ENCODE results near the gene LHB.

The LHB gene

DNA sequence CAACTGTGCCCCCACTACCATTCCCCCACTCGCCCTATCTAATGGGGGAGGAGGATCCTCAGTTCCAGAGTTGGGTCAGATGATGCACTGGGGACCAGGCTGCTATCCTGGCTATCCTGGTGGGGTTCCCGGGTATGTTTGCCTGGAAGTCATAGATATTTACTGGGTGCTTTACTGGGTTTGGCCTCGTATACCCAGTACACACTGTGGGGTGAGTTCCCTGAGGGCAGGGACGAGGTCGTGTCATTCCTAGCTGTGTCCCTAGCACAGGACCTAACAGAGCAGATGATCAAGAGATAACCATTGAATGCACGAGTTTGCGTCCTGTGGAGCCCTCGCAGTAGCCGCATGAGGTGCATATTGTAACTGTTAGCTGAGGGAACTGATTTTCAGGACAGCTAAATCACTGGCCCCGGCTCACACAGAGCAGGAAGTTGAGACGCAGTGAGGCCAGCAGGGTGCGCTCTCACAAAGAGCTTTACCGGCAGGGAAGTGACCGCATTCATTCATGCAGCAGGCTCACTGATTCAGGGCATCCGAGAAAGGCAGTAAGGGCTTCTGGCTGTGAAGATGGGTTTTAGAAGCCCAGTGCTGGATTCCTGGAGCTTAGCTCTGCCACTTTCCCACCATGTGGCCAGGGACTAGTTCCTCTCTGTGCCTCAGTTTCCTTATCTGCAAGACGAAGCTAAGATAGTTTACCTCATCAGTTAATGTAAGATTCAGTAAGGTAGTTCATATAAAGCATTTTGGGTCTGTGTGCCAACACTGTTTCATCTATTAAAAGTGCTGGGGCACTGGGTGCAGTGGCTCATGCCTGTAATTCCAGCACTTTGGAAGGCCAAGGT is 17.2 kb downstream of the LHB start:
- ChIA-PET POLR2A (interaction anchor here (0.6 to 1.1 kb wide), 3 partner anchors 20 to 70 kb away, joined by 3 to 4 read pairs (median 3); partner anchors contain the start of gene CGB7), CTCF (interaction anchor here (0.6 to 5.3 kb wide), 44 partner anchors 9 to 226 kb away, joined by 3 to 146 read pairs (median 5); partner anchors contain the start of genes CGB7, KCNA7 and PPFIA3)
- H3K4me3 ChIP-seq (ENCODE audit: low read depth, low read length) = no peak overlapping the region
- no peak for DNase-seq (ENCODE audit: low read depth, low spot score)
- TF ChIP-seq, protein P1, sequence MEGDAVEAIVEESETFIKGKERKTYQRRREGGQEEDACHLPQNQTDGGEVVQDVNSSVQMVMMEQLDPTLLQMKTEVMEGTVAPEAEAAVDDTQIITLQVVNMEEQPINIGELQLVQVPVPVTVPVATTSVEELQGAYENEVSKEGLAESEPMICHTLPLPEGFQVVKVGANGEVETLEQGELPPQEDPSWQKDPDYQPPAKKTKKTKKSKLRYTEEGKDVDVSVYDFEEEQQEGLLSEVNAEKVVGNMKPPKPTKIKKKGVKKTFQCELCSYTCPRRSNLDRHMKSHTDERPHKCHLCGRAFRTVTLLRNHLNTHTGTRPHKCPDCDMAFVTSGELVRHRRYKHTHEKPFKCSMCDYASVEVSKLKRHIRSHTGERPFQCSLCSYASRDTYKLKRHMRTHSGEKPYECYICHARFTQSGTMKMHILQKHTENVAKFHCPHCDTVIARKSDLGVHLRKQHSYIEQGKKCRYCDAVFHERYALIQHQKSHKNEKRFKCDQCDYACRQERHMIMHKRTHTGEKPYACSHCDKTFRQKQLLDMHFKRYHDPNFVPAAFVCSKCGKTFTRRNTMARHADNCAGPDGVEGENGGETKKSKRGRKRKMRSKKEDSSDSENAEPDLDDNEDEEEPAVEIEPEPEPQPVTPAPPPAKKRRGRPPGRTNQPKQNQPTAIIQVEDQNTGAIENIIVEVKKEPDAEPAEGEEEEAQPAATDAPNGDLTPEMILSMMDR (IDR thresholded peaks at IDR 0.05; ENCODE audit: insufficient read depth, low read length, missing control alignments) = peak; percentile 87

DNA sequence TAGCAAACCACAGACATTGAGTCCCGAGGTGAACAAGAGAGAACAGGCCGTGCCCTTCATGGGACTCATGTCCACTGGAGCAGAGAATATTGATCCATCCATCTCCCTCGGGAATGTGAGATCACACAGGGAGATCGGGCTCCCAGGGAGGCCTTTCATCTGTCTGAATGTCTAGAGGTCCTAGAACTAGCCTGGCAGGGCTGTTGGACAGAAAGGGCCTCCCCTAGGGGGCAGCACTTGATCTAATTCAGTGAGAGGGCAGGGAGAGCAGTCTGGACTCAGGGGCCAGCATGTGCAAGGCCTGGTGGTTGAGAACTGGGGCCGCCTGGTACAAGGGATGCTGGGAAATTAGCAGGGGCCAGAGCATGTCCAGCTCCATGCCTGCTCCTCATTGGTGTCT is 18.9 kb downstream of the LHB start:
- no peak overlapping the region for H3K4me3 ChIP-seq (ENCODE audit: low read depth, low read length)
- CTCF ChIA-PET = interaction anchor here (0.6 to 5.3 kb wide), 19 partner anchors 8 to 227 kb away, joined by 3 to 146 read pairs (median 8); partner anchors contain the start of genes CGB7 and KCNA7
- TF ChIP-seq, protein P1 (IDR thresholded peaks at IDR 0.05; ENCODE audit: insufficient read depth, low read length, missing control alignments) = peak; percentile 67
- POLR2A ChIA-PET = interaction anchor here (1.1 to 1.4 kb wide), 2 partner anchors 10 to 58 kb away, joined by 3 to 4 read pairs; no protein-coding TSS in a partner anchor
- no peak for DNase-seq (ENCODE audit: low read depth, low spot score)

DNA sequence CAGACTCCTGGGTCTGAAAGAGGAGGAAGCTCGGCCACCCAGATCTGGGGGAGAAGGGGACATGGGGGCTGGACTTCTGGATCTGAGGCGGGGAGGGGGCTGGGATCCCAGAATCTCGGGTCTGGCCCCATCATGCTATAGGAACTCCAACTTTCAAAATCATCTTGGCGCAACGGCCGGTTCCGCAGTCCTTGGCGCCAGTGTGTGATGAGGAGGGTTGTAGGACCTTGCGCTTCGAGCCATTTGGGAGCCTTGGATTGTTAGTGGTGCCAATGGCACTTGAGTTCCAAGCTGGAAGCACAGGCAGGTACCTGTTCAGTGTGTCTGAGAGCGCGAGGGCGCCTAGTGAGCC is 22.9 kb downstream of the LHB start:
- TF ChIP-seq, protein P1 (IDR thresholded peaks at IDR 0.05; ENCODE audit: insufficient read depth, low read length, missing control alignments) = no peak
- no peak for DNase-seq (ENCODE audit: low read depth, low spot score)
- CTCF ChIA-PET = interaction anchor here (0.8 to 6.8 kb wide), 28 partner anchors 10 to 206 kb away, joined by 3 to 128 read pairs (median 8); partner anchors contain the start of genes CGB7, HSD17B14, KCNA7 and PPP1R15A
- peak overlapping the region; percentile 89 for H3K4me3 ChIP-seq (ENCODE audit: low read depth, low read length)
- POLR2A ChIA-PET = interaction anchor here (0.7 to 2.0 kb wide), 12 partner anchors 15 to 363 kb away, joined by 3 to 9 read pairs (median 4); partner anchors contain the start of genes FTL, LIN7B, NUCB1 and PPP1R15A

DNA sequence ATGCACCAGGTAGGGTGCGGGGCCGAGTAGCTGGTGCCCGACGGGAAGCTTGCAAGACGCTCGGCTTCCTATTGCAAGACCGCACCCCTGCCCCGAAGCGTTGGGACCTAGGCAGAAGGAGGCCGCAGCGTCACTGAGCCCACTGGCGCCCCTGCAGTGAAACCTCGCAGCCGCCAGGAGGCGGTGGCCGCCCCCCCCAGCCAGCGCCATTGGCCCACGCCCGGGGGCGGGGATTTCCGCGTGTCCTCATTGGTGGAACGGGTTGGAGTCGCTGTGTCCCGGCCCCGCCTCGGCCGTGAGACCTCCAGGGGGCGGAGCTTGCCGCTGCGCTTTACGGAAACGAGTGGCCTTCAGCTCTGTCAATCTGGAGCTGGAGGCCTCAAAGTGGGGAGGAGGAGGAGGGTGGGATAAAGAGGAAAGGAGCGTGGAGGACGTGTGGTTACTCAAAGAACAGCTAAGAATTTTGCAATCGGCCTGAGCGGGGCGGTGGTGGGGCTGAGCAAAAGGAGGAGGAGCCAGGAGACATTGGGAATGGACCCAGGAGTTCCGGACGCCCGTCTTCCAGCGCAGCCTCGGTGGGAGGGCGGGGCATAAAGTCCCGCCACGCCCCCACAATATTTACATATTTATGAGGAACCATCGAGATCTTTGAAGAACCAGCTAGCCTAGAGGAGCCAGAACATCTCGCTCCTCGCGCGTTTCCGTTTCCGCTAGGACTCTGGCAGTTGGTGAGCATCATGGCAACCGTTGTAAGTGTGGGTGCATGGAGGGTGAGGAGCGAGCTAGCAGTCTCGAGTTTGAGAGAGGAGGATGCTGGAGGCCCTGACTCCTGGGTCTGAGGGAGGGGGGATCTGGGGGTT is 23.5 kb downstream of the LHB start, which contains the start of the genes GYS1 and RUVBL2:
Gene GYS1 (minus strand): TSS at position 135 of the 860 bp plus-strand sequence. CDS start 197 bp downstream, outside the sequence.
Gene RUVBL2 (plus strand): TSS at position 713 of the 860 bp plus-strand sequence. CDS start 25 bp downstream, at position 738.
- peak; percentile 99 for DNase-seq (ENCODE audit: low read depth, low spot score)
- ChIA-PET CTCF (interaction anchor here (0.6 to 6.8 kb wide), 49 partner anchors 9 to 220 kb away, joined by 3 to 128 read pairs (median 4); partner anchors contain the start of genes CGB7, HSD17B14, KCNA7 and LIN7B), POLR2A (interaction anchor here (0.6 to 2.5 kb wide), 21 partner anchors 10 to 363 kb away, joined by 3 to 10 read pairs (median 4); partner anchors contain the start of genes FTL, LIN7B, NUCB1 and PPP1R15A)
- H3K4me3 ChIP-seq (ENCODE audit: low read depth, low read length) = peak within 1 kb of the TSS; percentile 97
- TF ChIP-seq, protein P1 (IDR thresholded peaks at IDR 0.05; ENCODE audit: insufficient read depth, low read length, missing control alignments) = peak; percentile 99

DNA sequence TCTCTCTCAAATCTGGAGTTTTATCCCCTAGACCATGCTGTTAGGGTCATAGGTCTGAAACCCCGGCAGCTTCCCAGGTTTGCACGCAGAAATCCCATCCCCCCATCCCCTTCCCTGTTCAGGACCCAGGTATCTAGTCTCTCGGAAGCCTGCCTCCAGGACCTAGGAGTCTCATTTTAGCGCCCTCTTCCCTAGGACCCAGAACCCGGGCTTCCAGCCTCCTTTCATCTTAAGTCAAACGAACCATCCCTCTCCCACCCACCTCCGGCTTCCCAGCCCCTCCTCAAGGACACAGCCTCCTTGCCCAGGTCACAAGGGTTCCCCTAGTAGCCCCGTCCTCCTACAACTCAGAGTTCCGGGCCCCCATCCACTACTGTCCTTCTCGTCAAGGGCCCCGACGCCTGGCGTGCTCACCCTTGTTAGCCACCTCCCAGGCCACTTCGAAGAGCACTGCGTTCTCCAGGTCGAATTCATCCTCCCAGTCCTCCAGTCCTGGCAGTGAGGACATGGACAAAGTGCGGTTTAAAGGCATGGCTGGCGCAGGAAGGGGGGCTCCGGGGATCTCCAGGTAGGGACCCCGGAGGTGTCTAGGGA is 24.2 kb downstream of the LHB start:
- ChIA-PET CTCF (interaction anchor here (0.8 to 6.8 kb wide), 49 partner anchors 9 to 233 kb away, joined by 3 to 128 read pairs (median 4); partner anchors contain the start of genes BAX, CGB7, HSD17B14 and KCNA7), POLR2A (interaction anchor here (0.6 to 2.5 kb wide), 19 partner anchors 9 to 204 kb away, joined by 3 to 10 read pairs (median 4); partner anchors contain the start of genes CGB7, LIN7B, NUCB1 and PPP1R15A)
- TF ChIP-seq, protein P1 (IDR thresholded peaks at IDR 0.05; ENCODE audit: insufficient read depth, low read length, missing control alignments) = no peak
- H3K4me3 ChIP-seq (ENCODE audit: low read depth, low read length) = peak overlapping the region; percentile 97
- no peak for DNase-seq (ENCODE audit: low read depth, low spot score)
